NB4 (cell line): ENCODE measurements around the gene HSPA1L.

Experiments
- DNase-seq: peaks from one replicate; pipeline ENCODE4 v3.0.0; 2010; ENCODE audit warnings: low read depth
- H3K4me3 ChIP-seq: one replicate; pipeline ENCODE4 v1.5.1; 2011; ENCODE audit warnings: mild to moderate bottlenecking, low read depth, low read length, moderate library complexity
- MYC ChIP-seq: IDR thresholded peaks from 2 replicates; pipeline ENCODE4 v1.6.1; 2011; ENCODE audit warnings: low read depth, low read length
- POLR2A ChIP-seq: IDR thresholded peaks from 2 replicates; pipeline ENCODE4 v1.6.1; 2011; ENCODE audit warnings: mild to moderate bottlenecking; ENCODE audit not compliant: insufficient read length; ENCODE audit errors: extremely low read depth
- TF ChIP-seq, protein P1 (sequence below): IDR thresholded peaks from 2 replicates; pipeline ENCODE4 v1.6.1; 2011; ENCODE audit warnings: low read depth, low read length
- TF ChIP-seq, protein P2 (sequence below): IDR thresholded peaks from one replicate; pipeline ENCODE4 v1.5.1; 2012; ENCODE audit warnings: low read depth, low read length

HSPA1L gene

DNA sequence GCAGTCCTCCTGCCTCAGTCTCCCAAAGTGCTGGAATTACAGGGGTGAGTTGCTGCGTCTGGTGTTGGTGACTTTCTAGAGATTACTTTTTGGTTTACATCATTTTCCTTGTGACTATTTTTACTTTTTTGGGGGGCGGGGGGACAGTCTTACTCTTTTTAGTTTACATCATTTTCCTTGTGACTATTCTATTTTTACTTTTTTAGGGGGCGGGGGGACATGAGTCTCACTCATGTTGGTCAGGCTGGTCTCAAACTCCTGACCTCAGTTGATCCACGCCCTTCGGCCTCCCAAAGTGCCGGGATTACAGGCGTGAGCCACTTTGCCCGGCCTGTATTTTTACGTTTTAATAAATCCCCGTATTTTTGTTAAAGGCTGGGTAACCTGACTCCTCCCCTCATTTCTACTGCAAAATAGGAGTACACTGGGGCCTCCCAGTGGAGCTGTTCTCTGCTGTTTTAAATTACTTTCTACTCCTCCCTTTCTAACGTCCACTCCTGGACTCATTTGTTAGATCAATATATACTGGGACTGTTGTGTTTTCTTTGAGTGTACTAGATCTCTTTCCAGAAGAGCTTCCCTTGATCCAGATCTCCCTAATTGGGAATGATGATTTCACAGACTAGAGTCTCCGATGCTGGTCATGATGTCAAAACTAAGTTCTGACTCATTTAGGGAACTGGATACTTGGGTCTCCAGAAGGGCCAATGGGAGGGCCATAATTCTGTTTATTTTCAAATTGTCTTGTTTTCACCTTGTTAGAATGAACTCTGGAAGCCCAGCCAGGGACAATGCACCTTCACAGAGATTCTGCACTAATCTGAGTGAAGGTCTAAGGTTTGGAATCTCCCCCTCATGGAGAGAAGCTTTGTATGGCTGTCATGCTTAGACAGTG, 21.6 kb upstream of the HSPA1L start:
- TF ChIP-seq MYC (no peak), POLR2A (no peak)
- TF ChIP-seq, protein P1, sequence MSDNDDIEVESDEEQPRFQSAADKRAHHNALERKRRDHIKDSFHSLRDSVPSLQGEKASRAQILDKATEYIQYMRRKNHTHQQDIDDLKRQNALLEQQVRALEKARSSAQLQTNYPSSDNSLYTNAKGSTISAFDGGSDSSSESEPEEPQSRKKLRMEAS: no peak
- TF ChIP-seq, protein P2, sequence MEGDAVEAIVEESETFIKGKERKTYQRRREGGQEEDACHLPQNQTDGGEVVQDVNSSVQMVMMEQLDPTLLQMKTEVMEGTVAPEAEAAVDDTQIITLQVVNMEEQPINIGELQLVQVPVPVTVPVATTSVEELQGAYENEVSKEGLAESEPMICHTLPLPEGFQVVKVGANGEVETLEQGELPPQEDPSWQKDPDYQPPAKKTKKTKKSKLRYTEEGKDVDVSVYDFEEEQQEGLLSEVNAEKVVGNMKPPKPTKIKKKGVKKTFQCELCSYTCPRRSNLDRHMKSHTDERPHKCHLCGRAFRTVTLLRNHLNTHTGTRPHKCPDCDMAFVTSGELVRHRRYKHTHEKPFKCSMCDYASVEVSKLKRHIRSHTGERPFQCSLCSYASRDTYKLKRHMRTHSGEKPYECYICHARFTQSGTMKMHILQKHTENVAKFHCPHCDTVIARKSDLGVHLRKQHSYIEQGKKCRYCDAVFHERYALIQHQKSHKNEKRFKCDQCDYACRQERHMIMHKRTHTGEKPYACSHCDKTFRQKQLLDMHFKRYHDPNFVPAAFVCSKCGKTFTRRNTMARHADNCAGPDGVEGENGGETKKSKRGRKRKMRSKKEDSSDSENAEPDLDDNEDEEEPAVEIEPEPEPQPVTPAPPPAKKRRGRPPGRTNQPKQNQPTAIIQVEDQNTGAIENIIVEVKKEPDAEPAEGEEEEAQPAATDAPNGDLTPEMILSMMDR: no peak
- DNase-seq: peak; percentile 50
- H3K4me3 ChIP-seq: peak overlapping the region; percentile 98

DNA sequence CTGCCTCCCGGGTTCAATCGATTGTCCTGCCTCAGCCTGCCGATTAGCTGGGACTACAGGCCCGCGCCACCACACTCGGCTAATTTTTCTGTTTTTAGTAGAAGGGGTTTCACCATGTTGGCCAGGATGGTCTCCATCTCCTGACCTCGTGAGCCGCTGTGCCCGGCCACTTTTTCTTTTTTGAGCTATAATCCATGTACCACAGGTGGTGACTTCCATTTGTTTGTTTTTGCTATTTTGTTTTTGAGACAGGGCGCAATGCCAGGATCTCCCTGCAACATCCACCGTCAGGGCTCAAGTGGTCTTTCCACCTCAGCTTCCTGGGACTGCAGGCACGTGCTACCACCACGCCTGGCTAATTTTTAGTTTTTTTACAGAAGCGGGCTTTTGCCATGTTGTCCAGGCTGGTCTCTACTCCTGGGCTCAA, 21.0 kb upstream of the HSPA1L start:
- TF ChIP-seq POLR2A: no peak
- TF ChIP-seq, protein P1: 0 out of 2 replicates have a peak, but pooled peaks have one; percentile 31
- TF ChIP-seq, protein P2: no peak
- peak overlapping the region; percentile 98 for H3K4me3 ChIP-seq
- DNase-seq: no peak

DNA sequence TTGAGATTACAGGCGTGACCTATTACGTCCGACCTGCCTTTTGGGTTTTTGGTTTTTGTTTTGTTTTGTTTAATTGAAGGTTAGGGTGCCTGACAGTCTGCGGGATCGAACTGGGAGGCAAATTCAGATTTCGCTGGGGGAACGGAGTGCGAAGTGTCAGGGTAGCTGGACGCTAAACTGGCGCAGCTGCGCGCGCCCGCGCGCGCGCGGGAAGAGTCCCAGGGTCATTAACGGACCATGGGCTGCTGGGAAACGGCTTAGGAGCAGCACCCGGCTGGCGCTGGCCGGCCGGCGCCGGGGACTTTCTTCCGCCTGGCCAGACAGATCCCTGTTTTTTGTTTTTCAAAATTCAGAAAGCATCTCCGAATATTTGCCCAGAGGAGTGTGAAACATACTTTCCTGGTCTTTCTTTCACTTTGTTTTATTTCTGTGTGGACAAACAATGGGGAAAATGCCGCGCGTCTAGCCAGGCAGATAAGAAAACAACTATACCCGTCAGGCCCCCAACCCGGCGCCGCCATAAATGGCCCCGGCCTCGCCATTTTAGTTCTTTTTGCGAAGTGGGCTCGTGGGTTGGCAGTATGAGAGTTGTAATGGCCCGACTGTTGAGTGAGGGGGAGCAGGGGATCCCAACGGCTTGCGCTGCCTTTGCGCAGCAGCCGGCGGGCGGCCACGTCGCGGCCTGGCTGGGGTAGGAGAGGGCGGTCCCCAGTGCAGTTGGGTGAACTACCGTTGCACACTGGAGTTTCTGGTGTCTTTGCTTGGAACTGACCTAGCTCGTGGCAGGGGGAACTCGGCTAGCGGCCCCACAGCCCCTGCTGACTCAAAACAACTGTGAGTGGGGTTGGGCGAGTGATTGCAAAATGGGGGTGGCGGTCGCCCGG, 19.5 kb upstream of the HSPA1L start:
- TF ChIP-seq MYC: peak; percentile 42
- peak; percentile 97 for TF ChIP-seq POLR2A
- TF ChIP-seq, protein P2: no peak
- TF ChIP-seq, protein P1: no peak; the same call in 1 of the 2 replicates
- H3K4me3 ChIP-seq: peak overlapping the region; percentile 98
- DNase-seq: peak; percentile 93

DNA sequence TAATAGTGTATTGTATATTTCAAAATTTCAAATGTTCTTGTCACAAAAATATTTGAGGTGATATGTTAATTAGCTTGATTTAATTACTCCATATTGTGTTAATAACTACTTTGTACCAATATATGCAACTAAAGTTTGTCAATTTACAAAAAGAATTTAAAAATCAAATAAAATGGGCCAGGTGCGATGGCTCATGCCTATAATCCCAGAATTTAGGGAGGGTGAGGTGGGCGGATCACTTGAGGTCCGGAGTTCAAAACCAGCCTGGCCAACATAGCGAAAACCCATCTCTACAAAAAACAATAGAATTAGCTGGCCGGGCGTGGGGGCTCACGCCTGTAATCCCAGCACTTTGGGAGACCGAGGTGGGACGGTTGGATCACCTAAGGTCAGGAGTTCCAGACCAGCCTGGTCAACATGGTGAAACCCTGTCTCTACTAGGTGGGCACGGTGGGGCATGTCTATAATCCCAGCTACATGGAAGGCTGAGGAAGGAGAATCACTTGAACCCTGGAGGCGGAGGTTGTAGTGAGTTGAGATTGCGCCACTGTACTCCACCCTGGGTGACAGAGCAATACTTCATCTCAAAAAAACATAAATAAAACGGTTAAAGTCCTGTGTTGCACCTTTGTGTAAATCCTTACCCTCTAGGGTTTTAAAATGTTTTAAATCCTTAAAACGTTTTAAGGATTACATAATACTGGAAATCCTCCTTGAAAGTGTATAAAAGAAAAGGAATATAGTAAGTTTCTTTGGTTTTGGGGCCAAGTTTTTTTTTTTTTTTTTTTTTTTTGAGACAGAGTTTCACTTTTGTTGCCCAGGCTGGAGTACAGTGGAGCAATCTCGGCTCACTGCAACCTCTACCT, 16.5 kb upstream of the HSPA1L start:
- TF ChIP-seq MYC: no peak
- TF ChIP-seq, protein P2: no peak
- TF ChIP-seq POLR2A: no peak
- TF ChIP-seq, protein P1: no peak

DNA sequence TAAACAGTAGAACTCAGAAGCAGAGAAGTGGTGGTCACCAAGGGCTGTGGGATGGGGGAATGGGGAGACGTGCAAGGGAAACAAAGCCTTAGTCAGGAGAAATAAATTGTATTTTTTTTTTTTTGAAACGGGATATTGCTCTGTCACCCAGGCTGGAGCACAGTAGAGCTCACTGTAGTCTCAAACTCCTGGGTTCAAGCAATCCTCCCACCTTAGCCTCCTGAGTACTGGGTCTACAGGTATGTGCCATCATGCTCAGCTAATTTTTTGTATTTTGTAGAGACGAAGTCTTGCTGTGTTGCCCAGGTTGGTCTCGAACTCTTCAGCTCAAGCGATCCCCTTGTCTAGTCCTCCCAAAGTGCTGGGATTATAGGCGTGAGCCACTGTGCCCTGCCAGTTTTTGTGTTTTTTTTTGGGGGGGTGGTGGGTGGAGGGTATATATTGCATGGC, 15.8 kb upstream of the HSPA1L start:
- TF ChIP-seq, protein P2: no peak
- TF ChIP-seq, protein P1: no peak
- TF ChIP-seq MYC (no peak), POLR2A (no peak)
- peak overlapping the region; percentile 98 for H3K4me3 ChIP-seq
- DNase-seq: no peak

More for the DNA sequence above, 16.5 kb upstream of the HSPA1L start:
- DNase-seq: peak; percentile 67
- peak overlapping the region; percentile 98 for H3K4me3 ChIP-seq
